GM19035 (cell line): ENCODE results near the gene SLC25A15.
"Not testable (repeated sequence)": the region's sequence is repeated elsewhere in the genome, so short reads cannot be mapped to it uniquely, and the experiment has no call there.

Source experiments
- ATAC-seq: cut with Tn5 transposase; IDR thresholded peaks from one replicate; pipeline ENCODE4 v1.9.1; 2021; ENCODE audit not compliant: unreplicated experiment

The SLC25A15 gene

DNA sequence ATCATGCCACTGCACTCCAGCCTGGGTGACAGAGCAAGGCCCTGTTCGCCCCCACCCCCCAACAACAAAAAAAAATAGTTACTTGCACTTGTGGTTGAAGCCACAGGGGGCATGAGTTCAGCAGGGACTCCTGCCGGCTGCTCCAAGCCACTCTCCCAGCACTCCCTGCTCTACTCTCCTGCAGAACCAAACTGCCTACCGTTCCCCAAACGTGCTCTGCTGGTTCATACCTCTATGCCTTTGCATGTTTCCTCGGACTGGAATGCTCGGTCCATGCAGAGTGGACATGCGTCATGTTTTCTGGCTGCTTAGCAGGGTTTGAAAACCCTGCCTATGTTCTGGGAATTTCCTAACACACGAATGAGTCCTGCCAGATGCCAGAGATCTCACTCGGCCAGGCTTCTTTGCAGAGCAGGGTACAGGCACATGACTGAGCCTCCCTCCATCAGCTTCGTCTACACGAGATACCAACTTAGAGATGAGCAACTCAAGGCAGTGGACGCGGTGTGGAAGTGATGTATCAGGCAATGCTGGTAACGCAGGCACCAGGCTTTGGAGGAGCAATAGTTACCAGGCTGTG is 8.5 kb upstream of the SLC25A15 start:
- no peak for ATAC-seq

DNA sequence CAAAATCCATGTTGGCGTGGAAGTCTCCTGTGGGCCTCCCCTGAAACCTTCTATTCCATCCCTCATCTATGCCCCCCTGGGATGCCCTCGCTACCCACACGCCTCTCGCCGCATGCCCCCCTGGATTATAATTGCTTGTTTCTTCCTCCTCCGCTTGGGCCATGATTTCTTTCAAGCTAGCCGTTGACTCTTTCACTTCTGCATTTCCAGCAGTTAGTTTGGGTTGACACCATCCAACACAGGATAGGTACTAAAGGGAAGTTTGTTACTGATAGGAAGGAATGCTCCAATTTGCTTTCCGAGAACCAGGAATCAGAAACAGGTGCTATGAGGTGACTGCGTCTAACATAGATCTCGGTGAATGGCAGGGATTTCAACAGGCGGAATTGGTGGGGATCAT is 7.7 kb upstream of the SLC25A15 start:
- no peak for ATAC-seq

DNA sequence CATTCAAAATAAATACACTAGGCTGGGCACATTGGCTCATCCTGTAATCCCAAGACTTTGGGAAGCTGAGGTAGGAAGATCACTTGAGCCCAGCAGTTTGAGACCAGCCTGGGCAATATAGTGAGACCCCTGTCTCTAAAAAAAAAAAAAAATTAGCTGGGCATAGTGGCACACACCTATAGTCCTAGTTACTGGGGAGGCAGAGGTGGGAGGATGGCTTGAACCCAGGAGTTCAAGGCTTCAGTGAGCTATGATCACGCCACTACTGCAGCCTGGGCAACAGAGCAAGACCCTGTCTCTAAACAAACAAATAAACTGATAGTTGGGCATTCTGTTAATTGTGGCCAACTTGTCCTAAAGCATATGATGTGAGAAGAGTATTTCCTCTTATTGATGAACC is 6.4 kb upstream of the SLC25A15 start:
- not testable (repeated sequence) for ATAC-seq

DNA sequence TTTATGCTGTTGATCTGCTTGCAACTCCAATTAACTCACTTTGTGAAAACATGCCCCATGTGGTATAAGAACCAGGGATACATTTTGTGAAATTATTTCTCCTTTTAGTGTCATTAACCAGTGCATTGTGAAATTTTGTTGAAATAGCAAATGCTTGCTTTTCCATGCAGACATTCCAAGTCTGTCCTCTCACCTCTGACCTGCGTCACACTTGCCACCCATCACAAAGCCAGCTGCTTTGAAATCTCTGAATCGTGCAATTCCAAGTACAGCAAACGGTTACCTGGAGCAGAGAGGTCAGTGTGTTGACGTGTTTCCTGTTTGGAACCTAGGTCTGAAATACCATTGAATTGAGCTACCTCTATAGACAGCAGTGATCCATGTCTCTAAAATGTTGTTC is 4.9 kb upstream of the SLC25A15 start:
- ATAC-seq = no peak

DNA sequence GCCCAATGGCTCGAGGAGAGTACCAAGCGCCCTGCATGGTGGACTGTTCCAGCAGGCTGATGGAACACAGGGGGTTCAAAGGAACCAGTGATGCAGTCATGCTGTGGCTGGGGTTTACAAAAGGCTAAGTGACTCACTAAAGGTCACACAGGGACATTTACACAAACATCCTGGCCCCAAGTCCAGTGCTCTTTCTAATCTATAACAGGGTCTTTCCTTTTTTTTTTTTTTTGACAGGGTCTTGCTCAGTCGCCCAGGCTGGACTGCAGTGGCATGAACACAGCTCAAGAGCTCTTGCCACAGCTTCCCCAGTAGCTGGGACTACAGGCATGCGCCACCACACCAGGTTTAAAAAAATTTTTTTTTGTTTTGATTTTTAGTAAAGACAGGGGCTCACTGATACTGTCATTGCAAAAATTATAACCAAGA is 2.8 kb upstream of the SLC25A15 start:
- no peak for ATAC-seq

DNA sequence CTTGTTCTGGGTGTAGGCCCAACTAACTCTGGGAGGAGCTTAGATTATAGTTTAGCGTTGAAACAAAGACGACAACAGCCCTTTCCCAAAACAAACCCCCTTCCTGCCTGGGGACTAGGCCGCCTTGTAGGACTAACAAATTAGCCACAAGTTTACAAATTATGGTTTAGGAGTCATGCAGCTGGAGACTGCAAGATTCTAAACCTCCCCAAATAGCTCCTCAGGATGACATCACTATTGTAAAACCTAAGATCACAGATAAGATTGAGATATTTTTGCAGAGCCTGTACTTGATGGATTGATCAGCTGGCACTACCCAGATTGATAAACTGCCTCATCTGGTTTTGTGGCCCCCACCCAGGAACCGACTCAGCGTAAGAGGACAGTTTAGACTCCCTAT is 2.3 kb upstream of the SLC25A15 start:
- no peak for ATAC-seq

DNA sequence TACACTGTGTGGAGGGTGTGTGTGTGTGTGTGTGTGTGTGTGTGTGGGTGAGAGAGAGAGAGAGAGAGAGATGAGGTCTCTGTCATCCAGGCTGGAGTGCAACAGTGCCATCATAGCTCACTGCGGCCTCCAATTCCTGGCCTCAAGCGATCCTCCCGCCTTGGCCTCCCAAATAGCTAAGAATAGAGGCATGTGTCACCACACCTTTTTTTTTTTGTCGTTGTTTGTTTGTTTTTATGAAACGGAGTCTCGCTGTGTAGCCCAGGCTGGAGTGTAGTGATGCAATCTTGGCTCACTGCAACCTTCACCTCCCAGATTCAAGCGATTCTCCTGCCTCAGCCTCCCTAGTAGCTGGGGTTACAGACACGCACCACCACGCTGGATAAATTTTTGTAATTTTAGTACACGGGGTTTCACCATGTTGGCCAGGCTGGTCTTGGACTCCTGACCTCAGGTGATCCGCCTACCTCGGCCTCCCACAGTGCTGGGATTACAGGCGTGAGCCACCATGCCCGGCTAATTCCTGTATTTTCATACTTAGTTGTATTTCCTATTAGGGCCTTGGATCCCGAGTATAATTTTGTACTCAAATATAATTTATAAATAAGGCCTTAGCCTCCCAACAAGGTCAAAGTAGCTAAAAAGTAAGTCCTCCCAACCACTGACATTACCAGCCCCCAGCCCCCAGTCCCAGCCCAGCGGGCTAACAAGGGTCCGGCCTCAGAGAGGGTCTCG is 704 bp upstream of the SLC25A15 start:
- not testable (repeated sequence) for ATAC-seq

DNA sequence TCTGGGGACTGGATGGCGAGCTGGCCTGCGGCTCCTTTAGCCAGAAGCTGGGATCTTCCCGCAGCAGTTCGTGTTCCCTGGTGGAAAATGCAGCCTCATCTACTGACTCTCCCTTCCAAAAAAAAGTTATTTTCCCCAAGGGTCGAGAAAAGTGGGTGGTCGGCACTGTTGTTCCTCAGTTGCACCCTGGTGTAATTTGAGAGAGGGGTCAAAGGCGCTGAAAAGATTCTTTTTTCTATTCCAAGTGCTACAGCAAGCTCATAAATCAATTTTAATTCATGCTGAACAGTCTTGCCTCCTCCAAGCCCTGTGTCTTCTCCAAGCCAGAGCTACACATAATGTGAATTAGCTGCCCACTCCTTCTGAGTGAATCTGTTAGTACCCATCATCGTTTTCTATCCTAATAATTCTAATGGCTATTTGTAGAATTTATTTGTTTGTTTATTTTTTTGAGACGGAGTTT is 774 bp downstream of the SLC25A15 start:
- ATAC-seq = no peak

DNA sequence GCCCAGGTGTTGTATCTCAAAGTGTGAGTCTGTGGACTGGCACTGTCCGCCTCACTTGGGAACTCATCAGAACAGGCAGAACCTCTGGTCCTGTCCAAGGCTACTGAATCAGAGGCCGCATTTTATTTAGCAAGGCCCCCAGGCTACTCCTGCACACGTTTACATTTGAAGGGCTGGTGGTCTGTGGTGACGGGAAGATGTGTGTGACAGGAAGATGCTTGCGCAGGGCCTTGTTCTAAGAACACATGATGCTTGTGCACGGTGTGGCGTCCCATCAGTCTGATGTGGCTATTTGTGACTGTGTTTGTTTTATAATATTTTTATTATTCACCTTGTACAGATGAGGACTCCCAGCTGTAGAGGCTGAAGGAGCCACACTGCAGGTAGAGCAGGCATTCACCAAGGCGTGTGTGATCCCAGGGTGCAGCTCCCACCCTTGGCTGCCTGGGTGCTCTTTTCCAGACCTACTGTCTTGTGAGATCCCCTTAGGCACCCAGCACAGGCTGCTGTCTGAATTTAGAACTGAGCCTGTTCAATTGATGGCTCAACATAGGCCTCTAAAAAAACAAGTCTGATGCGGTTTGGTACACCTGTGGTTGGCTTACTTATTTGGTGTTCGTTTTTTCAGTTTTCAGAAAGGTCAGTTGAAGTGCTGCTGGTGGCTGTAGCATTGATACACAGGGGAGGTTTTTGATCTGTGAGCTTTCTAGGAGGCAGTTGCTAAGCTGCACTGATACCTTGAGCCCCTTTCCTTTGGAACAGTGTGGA is 3.1 kb downstream of the SLC25A15 start:
- ATAC-seq = no peak

DNA sequence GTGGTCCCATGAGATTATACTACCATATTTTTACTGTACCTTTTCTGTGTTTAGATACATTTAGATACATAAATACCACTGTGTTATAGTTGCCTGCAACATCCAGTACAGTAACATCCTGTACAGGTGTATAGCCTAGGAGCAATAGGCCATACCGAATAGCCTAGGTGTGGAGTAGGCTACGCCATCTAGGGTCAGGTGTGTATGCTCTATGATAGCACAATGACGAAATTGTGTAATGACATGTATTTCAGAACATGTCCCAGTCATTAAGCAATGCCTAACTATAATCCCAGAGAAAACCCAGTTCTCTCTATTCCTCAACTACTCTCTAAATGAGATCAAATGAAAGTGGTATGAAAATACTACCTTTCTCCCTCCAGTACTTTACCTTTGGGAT is 3.9 kb downstream of the SLC25A15 start:
- ATAC-seq = no peak

DNA sequence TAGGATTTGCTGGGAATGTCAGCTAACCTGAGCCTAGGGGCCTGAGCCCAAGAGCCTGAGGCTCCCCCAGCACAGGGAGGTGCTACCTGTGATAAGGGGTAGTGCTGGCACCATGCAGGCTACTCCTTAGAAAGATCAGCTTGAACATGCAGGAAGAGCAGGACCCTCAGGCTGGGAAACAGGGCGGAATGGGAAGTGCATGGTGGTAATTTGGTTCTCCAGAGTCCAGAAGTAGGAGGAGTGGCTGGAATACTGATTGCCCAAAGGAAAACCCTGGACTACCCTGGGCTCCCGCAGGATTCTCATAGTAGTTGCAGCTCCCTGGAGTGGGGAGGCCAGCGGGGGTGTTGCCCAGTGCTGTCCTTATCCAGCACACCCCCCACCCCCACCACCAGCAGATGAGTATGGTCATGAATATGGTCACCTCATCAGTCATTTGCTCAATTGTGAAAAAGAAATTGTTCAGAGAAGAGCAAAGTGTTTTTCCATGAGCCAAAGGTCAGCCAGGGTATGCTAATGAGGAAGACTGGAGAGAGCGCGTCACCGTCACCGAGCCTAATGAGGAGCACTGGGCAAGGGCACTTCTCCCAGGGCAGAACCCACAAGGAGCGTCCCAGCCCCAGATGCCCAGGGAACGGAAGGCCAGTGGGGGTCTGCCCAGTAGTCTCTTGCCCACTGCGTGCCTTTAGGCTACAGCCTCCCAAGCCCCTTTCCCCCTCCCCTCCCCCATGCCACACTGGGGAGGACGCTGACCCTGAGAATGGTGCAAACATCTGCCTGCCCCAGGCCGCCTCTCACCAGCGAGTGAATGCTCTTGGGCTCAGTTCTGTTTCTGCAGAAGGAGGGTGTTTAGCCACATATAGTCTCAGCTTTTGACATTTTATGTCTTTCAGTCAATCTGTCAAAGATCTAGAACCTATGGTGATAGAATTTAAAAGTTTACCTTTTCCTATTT is 5.3 kb downstream of the SLC25A15 start:
- ATAC-seq = no peak

DNA sequence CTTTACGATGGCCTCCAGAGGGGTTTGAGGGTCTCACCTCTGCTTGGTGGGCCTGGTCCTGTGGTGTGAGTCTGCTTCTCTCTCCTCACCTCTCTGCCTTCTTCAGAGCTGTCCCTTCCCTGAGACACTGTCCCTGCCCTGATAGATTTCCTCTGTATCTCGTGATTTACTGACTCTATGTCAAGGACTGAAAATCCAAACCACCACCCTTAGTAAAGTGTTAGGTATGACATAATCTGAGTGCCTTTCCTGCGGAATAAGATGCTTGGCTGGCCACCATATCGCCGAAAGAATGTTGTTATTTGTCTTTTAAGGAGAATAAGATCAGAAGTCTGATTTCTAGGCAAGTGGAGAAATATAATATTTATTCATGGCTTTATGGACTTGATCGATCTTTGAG is 7.2 kb downstream of the SLC25A15 start:
- ATAC-seq = no peak

DNA sequence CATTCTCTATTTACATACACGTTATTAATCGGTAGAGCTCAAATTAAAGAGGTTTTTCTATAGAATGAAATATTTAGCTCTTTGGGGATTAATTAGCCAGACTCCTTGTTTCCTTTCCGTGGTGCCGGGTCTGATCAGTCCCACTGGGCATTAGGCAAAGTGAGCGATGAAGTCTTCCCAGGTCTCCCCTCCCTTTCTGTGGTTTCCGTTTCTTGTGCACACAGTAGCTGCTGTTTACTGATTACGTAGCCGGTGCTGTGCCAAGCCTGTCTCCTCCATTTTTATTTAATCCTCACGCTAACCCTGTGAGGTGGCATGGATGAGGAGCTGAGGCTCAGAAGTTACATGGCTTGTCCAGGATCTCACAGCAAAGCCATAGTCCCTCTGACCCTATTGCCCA is 9.0 kb downstream of the SLC25A15 start:
- ATAC-seq = no peak

DNA sequence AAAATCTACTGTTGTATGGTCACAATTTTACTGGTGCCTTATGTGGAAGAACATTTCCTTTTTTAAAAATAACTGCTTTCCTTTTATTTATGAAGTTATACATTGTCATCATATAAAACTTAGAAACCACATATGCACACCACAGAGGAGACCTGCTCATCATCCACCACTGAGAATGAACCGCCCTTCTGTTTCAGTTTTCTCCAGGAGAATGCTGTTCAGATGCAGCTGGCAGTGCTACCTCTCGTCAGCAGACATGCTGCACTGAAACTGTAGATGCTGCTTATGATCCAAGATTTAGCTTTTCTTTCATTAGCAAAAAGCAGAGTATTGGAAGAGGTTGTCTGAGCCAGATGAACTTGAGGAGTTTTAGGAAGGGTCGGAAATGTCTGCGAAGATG is 10.1 kb downstream of the SLC25A15 start:
- ATAC-seq = no peak

DNA sequence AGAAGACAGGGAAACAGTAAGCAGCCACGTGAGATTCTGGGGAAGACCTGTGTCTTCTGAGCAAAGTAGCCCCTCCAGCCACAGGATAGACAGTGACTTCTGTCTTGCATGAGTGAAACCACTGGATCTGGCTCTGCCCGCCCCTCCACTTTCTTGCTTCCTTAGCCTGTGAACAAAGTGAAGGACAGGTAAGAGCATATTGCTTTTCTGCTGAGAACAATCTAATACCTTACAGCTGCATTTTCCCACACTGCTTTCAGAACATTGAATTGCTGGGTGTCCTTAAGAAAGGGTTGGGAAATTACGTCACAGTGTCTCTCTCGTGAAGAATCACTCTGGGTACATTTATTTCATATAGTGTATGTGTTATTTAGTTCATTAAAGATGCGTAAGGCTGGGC is 11.1 kb downstream of the SLC25A15 start:
- no peak for ATAC-seq

DNA sequence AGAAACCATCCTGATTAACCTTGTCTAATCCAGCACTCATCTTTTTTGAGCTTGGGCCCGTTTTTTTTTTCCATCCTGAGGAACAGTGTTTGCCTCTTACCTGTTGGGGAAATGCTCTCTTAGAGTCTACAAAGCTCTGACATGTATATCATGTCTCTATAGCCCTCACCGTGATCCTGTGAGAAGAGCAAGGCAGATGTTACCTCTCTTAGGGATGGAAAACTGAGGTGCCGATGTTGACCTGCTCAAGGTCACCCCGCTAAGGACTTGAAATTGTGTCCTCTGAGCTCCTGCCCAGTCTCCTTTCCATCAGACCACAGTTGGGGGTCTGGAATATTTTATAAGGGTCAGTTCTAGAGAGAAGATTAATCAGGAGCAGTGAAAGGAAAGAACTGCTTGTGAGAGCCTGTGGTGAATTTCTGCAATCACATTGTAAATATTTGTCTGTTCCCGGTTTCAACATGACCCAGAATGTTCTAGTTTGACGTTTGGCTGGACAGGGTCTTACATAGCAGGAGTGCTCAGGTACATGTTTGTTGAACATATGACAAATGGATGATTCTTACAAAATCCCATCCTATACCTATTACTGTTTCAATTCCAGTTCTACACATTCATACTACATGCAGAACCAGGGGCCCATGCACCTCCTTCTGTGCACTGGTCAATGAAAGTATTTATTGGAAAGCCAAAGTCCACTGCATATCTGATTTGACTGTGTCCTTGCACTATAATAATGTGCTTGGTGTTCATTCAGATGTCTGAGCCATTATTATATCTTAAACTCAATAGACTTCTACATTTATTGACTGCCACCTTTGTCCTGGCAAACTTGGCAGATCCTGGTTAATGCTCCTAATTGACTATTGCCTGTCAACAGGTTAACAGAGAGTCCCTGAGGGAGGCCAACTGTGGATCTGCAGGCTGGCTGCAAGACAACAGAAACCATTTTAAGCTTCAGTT is 12.1 kb downstream of the SLC25A15 start:
- ATAC-seq = no peak

DNA sequence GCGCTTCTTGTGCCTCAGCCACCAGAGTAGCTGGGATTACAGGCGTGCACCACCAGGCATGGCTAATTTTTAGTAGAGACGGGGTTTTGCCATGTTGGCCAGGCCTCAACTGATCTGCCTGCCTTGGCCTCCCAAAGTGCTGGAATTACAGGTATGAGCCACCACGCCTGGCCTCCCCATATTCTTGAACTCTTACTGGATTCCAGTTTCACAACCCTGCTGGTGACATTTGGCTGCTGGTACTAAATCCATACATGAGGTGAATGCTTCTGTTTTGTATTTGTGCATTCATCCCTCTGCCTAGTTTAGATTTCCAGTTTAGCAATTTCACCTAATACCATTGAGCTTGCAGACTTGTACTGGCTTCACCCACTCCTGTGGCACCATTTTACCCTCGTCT is 13.9 kb downstream of the SLC25A15 start:
- ATAC-seq = no peak

DNA sequence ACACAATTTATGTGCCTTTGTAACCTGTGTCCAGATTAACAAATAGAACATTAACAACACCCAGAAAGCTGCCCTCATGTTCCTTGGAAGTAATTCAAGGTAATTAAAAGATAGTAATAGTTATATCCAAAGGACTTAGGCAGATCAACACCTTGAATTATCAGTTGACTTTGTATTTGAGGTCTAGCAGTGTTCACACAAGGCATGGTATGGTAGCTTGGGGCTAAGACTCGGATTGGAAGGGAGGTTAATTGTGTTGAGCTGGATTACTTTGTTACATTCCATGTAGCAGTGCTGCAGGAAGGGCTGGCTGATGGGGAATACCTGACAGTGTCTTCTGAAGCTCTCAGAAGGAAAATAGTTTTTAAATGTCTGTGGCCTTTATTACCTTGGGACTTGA is 16.8 kb downstream of the SLC25A15 start:
- no peak for ATAC-seq

DNA sequence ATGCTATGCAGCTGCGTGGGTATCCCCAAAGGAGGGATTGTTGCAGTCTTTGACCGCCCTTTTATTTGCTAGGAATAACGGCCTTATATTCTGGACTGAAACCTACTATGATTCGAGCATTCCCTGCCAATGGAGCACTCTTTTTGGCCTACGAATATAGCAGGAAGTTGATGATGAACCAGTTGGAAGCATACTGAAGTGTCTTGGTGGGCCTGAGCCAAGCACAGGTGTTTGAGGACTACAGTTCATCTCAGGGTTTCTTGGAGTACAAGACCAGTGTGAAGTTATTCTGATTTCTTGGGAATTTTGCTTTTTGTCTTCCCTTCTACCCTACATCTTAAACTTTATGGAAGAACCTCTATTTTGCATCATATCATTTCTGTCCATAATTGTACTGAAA is 20.1 kb downstream of the SLC25A15 start:
- ATAC-seq = no peak

DNA sequence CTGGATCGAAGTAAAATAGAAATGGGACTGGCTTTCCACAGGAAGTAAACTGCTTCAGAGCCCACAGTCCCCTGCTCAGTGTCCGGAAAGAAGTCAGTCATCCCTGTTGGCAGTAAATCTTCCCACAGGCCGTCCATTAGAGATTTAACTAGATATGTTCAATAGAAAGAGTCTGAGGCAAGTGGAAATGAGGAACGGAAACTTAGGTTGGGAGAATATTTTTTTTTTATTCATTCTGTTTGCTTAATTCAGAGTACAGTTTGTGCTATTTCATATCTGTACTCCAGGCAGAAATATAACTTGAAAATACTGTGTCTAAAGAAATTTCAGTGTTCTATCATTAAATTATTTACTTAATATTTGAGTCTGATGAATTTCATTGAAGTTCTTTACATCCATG is 22.7 kb downstream of the SLC25A15 start:
- no peak for ATAC-seq
